Neural cell (in vitro differentiated cells): ENCODE results near the gene PPP2R3A.

Source experiments
- EP300 ChIP-seq: fragments of 450-650 bp; conservative IDR thresholded peaks from 2 replicates; pipeline ENCODE4 v1.6.1; 2014; ENCODE audit warnings: antibody characterized with exemption, mild to moderate bottlenecking, moderate library complexity; ENCODE audit not compliant: poor library complexity, severe bottlenecking
- EZH2 ChIP-seq: fragments of 200-600, 300-800 bp; shearing (Covaris generic), sonication (generic); IDR thresholded peaks from 2 replicates; pipeline ENCODE4 v1.6.1; 2014; ENCODE audit warnings: antibody characterized with exemption, low read length, borderline replicate concordance, mild to moderate bottlenecking; ENCODE audit not compliant: insufficient read depth, poor library complexity, severe bottlenecking
- POLR2AphosphoS5 ChIP-seq: IDR thresholded peaks from 2 replicates; pipeline ENCODE4 v1.6.1; 2012
- TF ChIP-seq, protein P1 (sequence below): fragments of 450-650 bp; IDR thresholded peaks from 2 replicates; pipeline ENCODE4 v1.5.1; 2014; ENCODE audit warnings: antibody characterized with exemption, mild to moderate bottlenecking, moderate library complexity; ENCODE audit not compliant: poor library complexity, severe bottlenecking

- TF ChIP-seq, protein P1, sequence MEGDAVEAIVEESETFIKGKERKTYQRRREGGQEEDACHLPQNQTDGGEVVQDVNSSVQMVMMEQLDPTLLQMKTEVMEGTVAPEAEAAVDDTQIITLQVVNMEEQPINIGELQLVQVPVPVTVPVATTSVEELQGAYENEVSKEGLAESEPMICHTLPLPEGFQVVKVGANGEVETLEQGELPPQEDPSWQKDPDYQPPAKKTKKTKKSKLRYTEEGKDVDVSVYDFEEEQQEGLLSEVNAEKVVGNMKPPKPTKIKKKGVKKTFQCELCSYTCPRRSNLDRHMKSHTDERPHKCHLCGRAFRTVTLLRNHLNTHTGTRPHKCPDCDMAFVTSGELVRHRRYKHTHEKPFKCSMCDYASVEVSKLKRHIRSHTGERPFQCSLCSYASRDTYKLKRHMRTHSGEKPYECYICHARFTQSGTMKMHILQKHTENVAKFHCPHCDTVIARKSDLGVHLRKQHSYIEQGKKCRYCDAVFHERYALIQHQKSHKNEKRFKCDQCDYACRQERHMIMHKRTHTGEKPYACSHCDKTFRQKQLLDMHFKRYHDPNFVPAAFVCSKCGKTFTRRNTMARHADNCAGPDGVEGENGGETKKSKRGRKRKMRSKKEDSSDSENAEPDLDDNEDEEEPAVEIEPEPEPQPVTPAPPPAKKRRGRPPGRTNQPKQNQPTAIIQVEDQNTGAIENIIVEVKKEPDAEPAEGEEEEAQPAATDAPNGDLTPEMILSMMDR, result no peak
- TF ChIP-seq POLR2AphosphoS5 (no peak), EP300 (no peak), EZH2 (no peak)
These were observed 9.5 kb downstream of the PPP2R3A start for GRCh38 chr3:135975053-135975452.
